ENCODE data around the gene DNAL4. TPM values are rescaled to one million over a fixed set of nuclear protein-coding genes. Genes with fewer than 3 reads are reported as not detected.

Gene DNAL4
- total RNA-seq, 2 donors from 2014 or later: 24.8 to 29.8 TPM

DNA sequence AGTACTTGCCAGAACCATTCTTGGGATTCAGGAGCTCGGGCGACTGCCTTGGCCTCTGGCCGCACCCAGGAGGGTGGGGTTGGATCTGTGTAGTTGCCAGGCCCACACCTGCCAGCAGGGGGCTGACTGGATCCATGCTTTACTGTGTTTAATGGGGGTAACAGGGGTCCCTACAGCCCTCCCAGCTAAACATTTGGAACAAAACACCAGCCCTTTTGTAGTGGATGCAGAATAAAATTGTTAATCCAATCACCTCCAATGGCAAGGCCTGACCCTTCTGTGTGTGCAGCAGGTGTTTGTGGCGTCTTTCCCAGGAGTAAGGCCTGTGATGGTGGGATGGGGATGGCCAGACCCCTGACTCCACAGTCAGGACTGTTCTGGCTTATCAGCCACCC, 60.6 kb downstream of the DNAL4 start:
- Histone ChIP-seq H3K27me3 (ENCODE audit: control insufficient read depth, insufficient read depth, low read length, poor library complexity, severe bottlenecking) (no peaks in the 10 kb centered on the region), H3K36me3 (ENCODE audit: control insufficient read depth, insufficient read depth, low read length) (peaks cover 83% of the 10 kb centered on the region), H3K27ac (ENCODE audit: low read depth, low read length) (peak overlapping the region; percentile 29), H3K9me3 (ENCODE audit: control insufficient read depth, low read length) (no peaks in the 10 kb centered on the region), H3K4me3 (ENCODE audit: low read length) (no peak overlapping the region), H3K9ac (ENCODE audit: extremely low read depth, low read length, poor library complexity, severe bottlenecking) (no peak overlapping the region), H3K4me1 (ENCODE audit: control insufficient read depth, insufficient read depth, low read length) (no peaks in the 10 kb centered on the region)
- TF ChIP-seq, protein P1, sequence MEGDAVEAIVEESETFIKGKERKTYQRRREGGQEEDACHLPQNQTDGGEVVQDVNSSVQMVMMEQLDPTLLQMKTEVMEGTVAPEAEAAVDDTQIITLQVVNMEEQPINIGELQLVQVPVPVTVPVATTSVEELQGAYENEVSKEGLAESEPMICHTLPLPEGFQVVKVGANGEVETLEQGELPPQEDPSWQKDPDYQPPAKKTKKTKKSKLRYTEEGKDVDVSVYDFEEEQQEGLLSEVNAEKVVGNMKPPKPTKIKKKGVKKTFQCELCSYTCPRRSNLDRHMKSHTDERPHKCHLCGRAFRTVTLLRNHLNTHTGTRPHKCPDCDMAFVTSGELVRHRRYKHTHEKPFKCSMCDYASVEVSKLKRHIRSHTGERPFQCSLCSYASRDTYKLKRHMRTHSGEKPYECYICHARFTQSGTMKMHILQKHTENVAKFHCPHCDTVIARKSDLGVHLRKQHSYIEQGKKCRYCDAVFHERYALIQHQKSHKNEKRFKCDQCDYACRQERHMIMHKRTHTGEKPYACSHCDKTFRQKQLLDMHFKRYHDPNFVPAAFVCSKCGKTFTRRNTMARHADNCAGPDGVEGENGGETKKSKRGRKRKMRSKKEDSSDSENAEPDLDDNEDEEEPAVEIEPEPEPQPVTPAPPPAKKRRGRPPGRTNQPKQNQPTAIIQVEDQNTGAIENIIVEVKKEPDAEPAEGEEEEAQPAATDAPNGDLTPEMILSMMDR (conservative IDR thresholded peaks at IDR 0.05): peak; percentile 88
- peak; percentile 86 for DNase-seq
- Mint-ChIP-seq H3K9me3 (no peaks in the 10 kb centered on the region), H3K27ac (no peak overlapping the region), H3K4me3 (no peak overlapping the region), H3K36me3 (ENCODE audit: low read depth) (peaks cover 37% of the 10 kb centered on the region), H3K4me1 (no peaks in the 10 kb centered on the region), H3K27me3 (ENCODE audit: insufficient read depth) (no peaks in the 10 kb centered on the region)
- WGBS, 2 experiments (ENCODE audit: insufficient coverage in 1 of 2, insufficient read length in 1 of 2): 89% methylated on average over 4 of the region's 4 CpGs

DNA sequence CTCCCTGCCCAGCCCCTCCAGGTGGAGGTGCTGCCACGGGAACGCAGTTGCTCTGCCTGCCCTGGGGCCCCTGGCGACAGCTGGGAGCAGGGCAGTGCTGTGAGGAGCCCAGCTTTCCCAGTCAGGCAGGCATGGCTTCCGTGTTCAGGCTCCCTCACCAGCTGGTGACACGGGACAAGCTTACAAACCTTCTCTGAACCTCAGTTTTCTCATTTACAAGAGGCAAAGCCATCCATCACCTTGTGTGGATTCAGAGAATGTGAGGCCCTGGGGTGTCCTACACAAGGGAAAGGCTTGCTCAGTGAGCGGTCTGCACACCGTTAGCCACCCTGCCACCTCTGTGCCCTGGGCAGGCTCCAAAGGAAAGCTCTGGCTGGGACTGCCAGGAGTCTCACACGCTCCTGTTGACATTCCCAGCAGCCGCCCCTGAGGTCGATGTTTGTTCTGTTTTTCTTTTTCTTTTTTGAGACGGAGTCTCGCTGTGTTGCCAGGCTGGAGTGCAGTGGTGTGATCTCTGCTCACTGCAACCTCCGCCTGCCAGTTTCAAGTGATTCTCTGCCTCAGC, 61.6 kb downstream of the DNAL4 start:
- Mint-ChIP-seq H3K27me3 (ENCODE audit: insufficient read depth) (no peaks in the 10 kb centered on the region), H3K9me3 (no peaks in the 10 kb centered on the region), H3K4me3 (no peak overlapping the region), H3K27ac (no peak overlapping the region), H3K4me1 (no peaks in the 10 kb centered on the region), H3K36me3 (ENCODE audit: low read depth) (peaks cover 33% of the 10 kb centered on the region)
- H3K36me3 ChIP-seq (ENCODE audit: control insufficient read depth, insufficient read depth, low read length): peaks cover 85% of the 10 kb centered on the region
- H3K27me3 ChIP-seq (ENCODE audit: control insufficient read depth, insufficient read depth, low read length, poor library complexity, severe bottlenecking): no peaks in the 10 kb centered on the region
- H3K9me3 ChIP-seq (ENCODE audit: control insufficient read depth, low read length): no peaks in the 10 kb centered on the region
- no peaks in the 10 kb centered on the region for H3K4me1 ChIP-seq (ENCODE audit: control insufficient read depth, insufficient read depth, low read length)
- H3K4me3 ChIP-seq (ENCODE audit: low read length): no peak overlapping the region
- DNase-seq: no peak
- 76 to 90% methylated on average over 10 to 13 of the region's 13 CpGs for WGBS, 2 experiments (ENCODE audit: insufficient coverage in 1 of 2, insufficient read length in 1 of 2)
- TF ChIP-seq, protein P1 (conservative IDR thresholded peaks at IDR 0.05): no peak
- H3K9ac ChIP-seq (ENCODE audit: extremely low read depth, low read length, poor library complexity, severe bottlenecking): no peak overlapping the region
- peak overlapping the region; percentile 58 for H3K27ac ChIP-seq (ENCODE audit: low read depth, low read length)

DNA sequence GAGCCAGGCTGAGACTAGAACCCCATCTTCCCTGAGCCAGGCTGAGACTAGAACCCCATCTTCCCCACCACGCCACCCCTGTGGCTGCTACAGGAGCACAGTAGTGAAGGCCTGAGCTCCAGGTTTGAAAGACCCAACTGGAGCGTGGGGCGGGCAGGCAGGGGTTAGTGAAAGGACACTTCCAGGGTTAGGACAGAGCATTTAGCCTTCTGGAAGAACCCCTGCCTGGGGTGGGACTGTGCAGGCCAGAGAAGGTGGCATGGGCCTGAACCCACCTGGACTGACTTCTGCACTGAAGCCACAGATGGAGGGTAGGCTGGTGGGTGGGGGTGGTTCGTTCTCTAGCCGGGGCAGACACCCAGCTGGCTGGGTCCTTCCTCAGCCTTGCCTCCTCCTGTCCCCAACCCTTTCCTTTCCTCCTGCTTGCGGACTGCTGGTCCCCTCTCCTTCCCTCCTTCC, 62.2 kb downstream of the DNAL4 start:
- no peaks in the 10 kb centered on the region for H3K27me3 ChIP-seq (ENCODE audit: control insufficient read depth, insufficient read depth, low read length, poor library complexity, severe bottlenecking)
- no peaks in the 10 kb centered on the region for H3K4me1 Mint-ChIP-seq
- TF ChIP-seq, protein P1 (conservative IDR thresholded peaks at IDR 0.05): no peak
- H3K9me3 ChIP-seq (ENCODE audit: control insufficient read depth, low read length): no peaks in the 10 kb centered on the region
- no peak overlapping the region for H3K27ac ChIP-seq (ENCODE audit: low read depth, low read length)
- no peaks in the 10 kb centered on the region for H3K4me1 ChIP-seq (ENCODE audit: control insufficient read depth, insufficient read depth, low read length)
- H3K27ac Mint-ChIP-seq: no peak overlapping the region
- no peak overlapping the region for H3K4me3 Mint-ChIP-seq
- H3K27me3 Mint-ChIP-seq (ENCODE audit: insufficient read depth): no peaks in the 10 kb centered on the region
- WGBS, 2 experiments (ENCODE audit: insufficient coverage in 1 of 2, insufficient read length in 1 of 2): 92 to 95% methylated on average over 4 to 6 of the region's 6 CpGs
- no peaks in the 10 kb centered on the region for H3K9me3 Mint-ChIP-seq
- H3K36me3 ChIP-seq (ENCODE audit: control insufficient read depth, insufficient read depth, low read length): peaks cover 89% of the 10 kb centered on the region
- no peak overlapping the region for H3K9ac ChIP-seq (ENCODE audit: extremely low read depth, low read length, poor library complexity, severe bottlenecking)
- H3K4me3 ChIP-seq (ENCODE audit: low read length): no peak overlapping the region
- DNase-seq: no peak
- H3K36me3 Mint-ChIP-seq (ENCODE audit: low read depth): peaks cover 34% of the 10 kb centered on the region

Data from endodermal cell (in vitro differentiated cells).